Tibial nerve (tissue), 4 donors: ENCODE results near the gene HS2ST1.

Experiments
- CTCF ChIP-seq, 5 experiments: fragments of 200-600 bp in 3 of 5; fragments of 450-650 bp in 2 of 5; sonication (generic) in 3 of 5; IDR thresholded peaks; one replicate each; pipeline ENCODE4 v1.5.1; 2016 to 2019; ENCODE audit warnings: antibody characterized with exemption in 5 of 5, mild to moderate bottlenecking in 3 of 5, moderate library complexity in 2 of 5
- EP300 ChIP-seq, 2 donors: sonication (generic); formaldehyde crosslinking; IDR thresholded peaks; one replicate each; pipeline ENCODE4 v1.6.1; 2017; ENCODE audit warnings: antibody characterized with exemption in 2 of 2, mild to moderate bottlenecking in 1 of 2
- POLR2A ChIP-seq, 2 donors: fragments of 450-650 bp; IDR thresholded peaks; one replicate each; pipeline ENCODE4 v1.6.1; 2017; ENCODE audit warnings: antibody characterized with exemption in 2 of 2, mild to moderate bottlenecking in 2 of 2, moderate library complexity in 2 of 2

- TF ChIP-seq CTCF (IDR thresholded peaks at IDR 0.05), result no peak
- TF ChIP-seq POLR2A (IDR thresholded peaks at IDR 0.05), result no peak
- no peak for TF ChIP-seq EP300 (IDR thresholded peaks at IDR 0.05)
Observed at GRCh38 chr1:87130438-87130837, 216.0 kb downstream of the HS2ST1 start.
